GM23338 (cell line): Measurements from ENCODE around the gene MYH10. TPM values are rescaled to one million over a fixed set of nuclear protein-coding genes. Genes with fewer than 3 reads are reported as not detected.

Experiments used
- ATAC-seq: fragments of 200-7000 bp; cut with Tn5 transposase; 3 replicates; pipeline ENCODE4 v1.9.1; 2020
- DNase-seq: peaks from one replicate; pipeline ENCODE4 v3.0.0-alpha.2; 2015; ENCODE audit warnings: low spot score
- H2AFZ ChIP-seq: fragments of 200-600 bp; sonication (generic); 2 replicates; pipeline ENCODE4 v1.8.0; 2016; ENCODE audit warnings: antibody characterized with exemption, mild to moderate bottlenecking, moderate library complexity
- H3F3A ChIP-seq: fragments of 200-600 bp; sonication (generic); replicated peaks from 2 replicates; pipeline ENCODE4 v1.8.0; 2017; ENCODE audit warnings: antibody characterized with exemption, mixed run types, low read depth
- H3K27ac ChIP-seq: fragments of 200-600 bp; sonication (generic); 2 replicates; pipeline ENCODE4 v1.6.1; 2016; ENCODE audit warnings: low read depth
- H3K27me3 ChIP-seq: fragments of 200-600 bp; sonication (generic); 2 replicates; pipeline ENCODE4 v1.8.0; 2016; ENCODE audit warnings: mild to moderate bottlenecking, mixed run types, moderate library complexity; ENCODE audit not compliant: insufficient read depth
- H3K36me3 ChIP-seq: fragments of 200-600 bp; sonication (generic); 2 replicates; pipeline ENCODE4 v1.8.0; 2016; ENCODE audit warnings: mild to moderate bottlenecking; ENCODE audit not compliant: insufficient read depth
- H3K4me1 ChIP-seq: fragments of 200-600 bp; sonication (generic); 2 replicates; pipeline ENCODE4 v1.8.0; 2016; ENCODE audit warnings: mild to moderate bottlenecking, moderate library complexity; ENCODE audit not compliant: insufficient read depth
- H3K4me2 ChIP-seq: fragments of 200-600 bp; sonication (generic); 2 replicates; pipeline ENCODE4 v1.7.1; 2017; ENCODE audit warnings: mixed run types
- H3K4me3 ChIP-seq: fragments of 200-600 bp; sonication (generic); 2 replicates; pipeline ENCODE4 v1.6.1; 2016; ENCODE audit warnings: mixed run types
- H3K79me2 ChIP-seq: fragments of 200-600 bp; sonication (generic); replicated peaks from 2 replicates; pipeline ENCODE4 v1.8.0; 2017; ENCODE audit warnings: mild to moderate bottlenecking; ENCODE audit not compliant: insufficient read depth
- H3K9me2 ChIP-seq: fragments of 200-600 bp; sonication (generic); 2 replicates; pipeline ENCODE4 v1.8.0; 2017; ENCODE audit not compliant: insufficient read depth
- H4K20me1 ChIP-seq: fragments of 200-600 bp; sonication (generic); replicated peaks from 2 replicates; pipeline ENCODE4 v1.8.0; 2017; ENCODE audit warnings: mild to moderate bottlenecking; ENCODE audit not compliant: insufficient read depth
- H3K27ac Mint-ChIP-seq: 2 replicates; pipeline ENCODE4 v1.8.0; 2020; ENCODE audit warnings: inconsistent platforms, mild to moderate bottlenecking, moderate library complexity, mixed read lengths
- H3K27me3 Mint-ChIP-seq: 3 replicates; pipeline ENCODE4 v1.8.0; 2022; ENCODE audit warnings: low read depth, mild to moderate bottlenecking, moderate library complexity, mixed read lengths, inconsistent platforms; ENCODE audit not compliant: insufficient read depth, poor library complexity
- H3K36me3 Mint-ChIP-seq: 3 replicates; pipeline ENCODE4 v1.8.0; 2021; ENCODE audit warnings: low read depth, mild to moderate bottlenecking, inconsistent platforms, moderate library complexity, mixed read lengths
- H3K4me1 Mint-ChIP-seq: 3 replicates; pipeline ENCODE4 v1.8.0; 2020; ENCODE audit warnings: mild to moderate bottlenecking, inconsistent platforms, mixed read lengths
- H3K4me3 Mint-ChIP-seq: 3 replicates; pipeline ENCODE4 v1.8.0; 2021; ENCODE audit warnings: moderate library complexity, mild to moderate bottlenecking, inconsistent platforms, mixed read lengths
- H3K9me3 Mint-ChIP-seq: 3 replicates; pipeline ENCODE4 v1.8.0; 2020; ENCODE audit warnings: moderate library complexity, mild to moderate bottlenecking, inconsistent platforms, mixed read lengths
- CREB1 ChIP-seq: fragments of 250-450 bp; sonication (Bioruptor Pico); IDR thresholded peaks from 2 replicates; pipeline ENCODE4 v1.5.0; 2020; ENCODE audit warnings: low read depth, mild to moderate bottlenecking, moderate library complexity
- CTCF ChIP-seq, 2 experiments: fragments of 200-600 bp in 1 of 2; sonication (generic) in 1 of 2; conservative IDR thresholded peaks; 2 replicates each; pipeline versions ENCODE4 v1.5.1 to v1.6.1; 2016 to 2017; ENCODE audit warnings: antibody characterized with exemption in 2 of 2, low read depth in 2 of 2, mild to moderate bottlenecking in 2 of 2, moderate library complexity in 1 of 2
- ETS1 ChIP-seq: IDR thresholded peaks from 2 replicates; pipeline ENCODE4 v1.6.1; 2016; ENCODE audit warnings: antibody characterized with exemption
- EZH2 ChIP-seq: fragments of 200-600 bp; sonication (generic); IDR thresholded peaks from one replicate; pipeline ENCODE4 v1.8.0; 2017; ENCODE audit warnings: antibody characterized with exemption, mild to moderate bottlenecking, low read depth; ENCODE audit not compliant: unreplicated experiment
- EZH2phosphoT487 ChIP-seq: fragments of 200-600 bp; sonication (generic); IDR thresholded peaks from one replicate; pipeline ENCODE4 v1.8.1; 2018; ENCODE audit warnings: antibody characterized with exemption; ENCODE audit not compliant: unreplicated experiment
- JUNB ChIP-seq: IDR thresholded peaks from one replicate; pipeline ENCODE4 v1.6.1; 2016; ENCODE audit warnings: antibody characterized with exemption; ENCODE audit not compliant: unreplicated experiment
- NANOG ChIP-seq: IDR thresholded peaks from 2 replicates; pipeline ENCODE4 v1.6.1; 2016; ENCODE audit warnings: antibody characterized with exemption, borderline replicate concordance
- POLR2AphosphoS5 ChIP-seq: IDR thresholded peaks from 2 replicates; pipeline ENCODE4 v1.6.1; 2016; ENCODE audit warnings: antibody characterized with exemption, low read depth
- REST ChIP-seq: IDR thresholded peaks from one replicate; pipeline ENCODE4 v1.6.1; 2018; ENCODE audit warnings: antibody characterized with exemption; ENCODE audit not compliant: unreplicated experiment
- STAT1 ChIP-seq: IDR thresholded peaks from one replicate; pipeline ENCODE4 v1.6.1; 2016; ENCODE audit warnings: antibody characterized with exemption; ENCODE audit not compliant: unreplicated experiment
- ZNF114 ChIP-seq: fragments of 250-450 bp; sonication (Bioruptor Pico); IDR thresholded peaks from 2 replicates; pipeline ENCODE4 v1.5.0; 2020; ENCODE audit warnings: mild to moderate bottlenecking, moderate library complexity
- ZNF331 ChIP-seq: fragments of 250-450 bp; sonication (Bioruptor Pico); IDR thresholded peaks from 2 replicates; pipeline ENCODE4 v1.5.0; 2020; ENCODE audit warnings: low read depth, mild to moderate bottlenecking, moderate library complexity
- polyA plus RNA-seq: library from polyadenylated mRNA; unstranded; fragments of >200 nt; fragmentation: Nextera tagmentation; extraction: Ambion mirVana; gene quantifications from 2 replicates; pipeline ENCODE4 v1.2.1, GENCODE V29; 2016
- total RNA-seq: library from RNA; depleted of rRNA; stranded (reverse); fragments of >200 nt; shearing (Covaris generic); gene quantifications from 2 replicates; pipeline ENCODE4 v1.2.3, GENCODE V29; 2014

MYH10 gene
- total and polyA plus RNA-seq, 2 experiments from 2014 or later: 89.5 to 230 TPM

- no peak for TF ChIP-seq CTCF (conservative IDR thresholded peaks at IDR 0.05; ENCODE audit: low read depth in 2 of 2)
Observed at GRCh38 chr17:8484465-8484864, 146.1 kb downstream of the MYH10 start (continued).

DNA sequence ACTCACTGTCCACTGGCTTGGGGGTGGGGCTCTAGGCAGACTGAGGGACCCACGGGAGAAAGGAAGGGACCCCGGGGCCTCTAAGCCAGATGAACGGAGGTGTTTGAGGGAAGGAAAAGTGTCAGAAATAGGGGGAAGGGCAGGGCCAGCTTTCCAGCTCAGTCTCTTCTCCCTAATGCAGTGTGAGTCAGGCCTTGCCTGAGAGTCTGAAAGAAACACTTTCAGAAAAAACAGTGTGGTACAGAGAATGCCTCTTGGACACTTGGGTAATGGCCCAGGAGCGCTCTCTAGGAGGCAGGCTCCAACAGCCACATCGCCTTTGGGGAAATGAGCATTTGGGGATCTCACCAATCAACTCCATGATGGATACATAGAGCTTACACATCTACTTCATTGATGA is 148.0 kb downstream of the MYH10 start:
- Histone ChIP-seq H3K27ac (no peak overlapping the region), H2AFZ (no peak overlapping the region), H3K27me3 (no peaks in the 10 kb centered on the region), H3K79me2 (no peaks in the 10 kb centered on the region; the same call in 1 of the 2 replicates), H3K4me1 (no peaks in the 10 kb centered on the region), H3K36me3 (peaks cover 76% of the 10 kb centered on the region), H3F3A (peaks cover 7% of the 10 kb centered on the region; the same call in 1 of the 2 replicates), H3K4me2 (no peak overlapping the region), H3K4me3 (no peak overlapping the region), H4K20me1 (peaks cover 16% of the 10 kb centered on the region), H3K9me2 (no peaks in the 10 kb centered on the region)
- Mint-ChIP-seq H3K27ac (no peak overlapping the region), H3K4me1 (no peaks in the 10 kb centered on the region), H3K9me3 (no peaks in the 10 kb centered on the region), H3K4me3 (no peak overlapping the region), H3K36me3 (peaks cover 95% of the 10 kb centered on the region), H3K27me3 (peaks cover 8% of the 10 kb centered on the region)
- TF ChIP-seq ETS1 (no peak), EZH2 (no peak), CREB1 (CRISPR knock-in tag) (no peak), POLR2AphosphoS5 (no peak), CTCF (conservative IDR thresholded peaks at IDR 0.05; ENCODE audit: low read depth in 2 of 2) (no peak), ZNF114 (CRISPR knock-in tag) (no peak), NANOG (no peak), STAT1 (no peak), ZNF331 (CRISPR knock-in tag) (no peak), REST (no peak), EZH2phosphoT487 (no peak), JUNB (no peak)
- ATAC-seq (no peak), DNase-seq (no peak)
